Brain pericyte (primary cell): ENCODE data around the gene ANKRD55.
"Not testable (repeated sequence)": the region's sequence is repeated elsewhere in the genome, so short reads cannot be mapped to it uniquely, and the experiment has no call there.

Experiments used
- DNase-seq: peaks from one replicate; pipeline ENCODE4 v3.0.0-alpha.2; 2012; ENCODE audit warnings: low read depth, low spot score

The ANKRD55 gene

GRCh38 chr5:56233230-56233629 is at the start of gene ANKRD55:
ANKRD55 (minus strand) TSS chr5:56233330; CDS start chr5:56232913, 417 bp downstream.
- no peak for DNase-seq

DNA sequence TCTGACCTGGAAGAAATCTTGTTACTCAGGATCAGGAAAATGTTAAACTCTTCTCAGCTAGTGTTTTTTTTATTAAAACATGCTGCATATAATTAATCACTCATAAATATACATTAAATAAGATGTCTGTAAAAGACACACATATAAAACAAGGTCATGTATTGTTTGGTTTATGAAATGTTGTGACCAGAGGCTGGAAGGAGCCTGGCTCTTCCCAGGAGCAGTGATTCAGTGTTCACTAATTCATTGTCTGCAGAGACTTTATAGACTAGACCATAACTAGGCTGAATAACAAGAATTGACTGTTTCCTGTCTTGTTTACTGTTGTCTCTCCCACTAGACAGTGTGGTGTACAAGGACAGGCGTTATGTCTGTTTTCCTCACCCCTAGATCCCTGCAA is 49.1 kb upstream of the ANKRD55 start:
- DNase-seq = no peak

GRCh38 chr5:56281489-56282165 is 48.5 kb upstream of the ANKRD55 start:
- DNase-seq = no peak

GRCh38 chr5:56279979-56280378 is 46.8 kb upstream of the ANKRD55 start:
- DNase-seq = no peak

DNA sequence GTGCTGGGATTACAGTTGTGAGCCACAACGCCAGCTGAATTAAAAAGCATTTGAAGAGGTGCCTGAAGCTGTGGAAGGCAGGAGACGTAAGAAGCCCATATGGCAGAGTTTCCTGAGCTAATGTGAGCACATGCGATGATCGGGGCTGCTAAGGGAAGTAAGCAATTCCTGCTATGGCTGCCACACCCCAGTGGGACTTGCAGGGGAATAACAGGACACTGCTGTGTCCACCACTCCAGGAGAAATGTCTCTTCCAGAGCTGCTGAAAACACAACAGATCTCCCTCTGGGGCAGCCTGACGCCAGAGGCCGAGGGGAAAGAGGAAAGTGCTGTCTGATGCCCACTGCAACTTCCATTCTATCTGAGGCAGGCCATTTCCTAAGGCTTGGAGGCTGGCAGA is 46.2 kb upstream of the ANKRD55 start:
- DNase-seq = no peak

DNA sequence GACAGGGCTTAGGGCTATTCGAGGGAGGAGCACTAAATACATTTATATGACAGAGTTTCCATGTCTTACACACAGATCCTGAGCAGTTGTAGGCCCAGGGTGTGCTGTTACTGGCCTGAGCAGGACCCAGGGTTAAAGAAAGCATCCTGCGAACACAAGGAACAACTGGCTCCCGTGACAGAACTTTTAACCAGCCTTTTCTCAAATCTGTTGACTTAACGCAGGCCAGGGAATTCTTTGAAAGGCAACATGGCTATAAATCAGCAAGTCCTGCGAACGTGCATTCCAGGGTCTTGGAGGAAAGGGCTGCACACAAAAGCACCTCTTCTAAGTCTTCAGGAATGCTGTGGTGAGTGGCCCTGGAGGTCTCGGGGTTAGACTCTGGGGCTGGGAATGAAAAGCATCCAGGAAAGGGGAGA is 45.2 kb upstream of the ANKRD55 start:
- DNase-seq = no peak

GRCh38 chr5:56277573-56277972 is 44.4 kb upstream of the ANKRD55 start:
- DNase-seq = no peak

- no peak for DNase-seq
Observed at GRCh38 chr5:56273376-56273955, 40.3 kb upstream of the ANKRD55 start.

- no peak for DNase-seq
Observed at GRCh38 chr5:56272765-56273164, 39.6 kb upstream of the ANKRD55 start.

- peak; percentile 76 for DNase-seq
Observed at GRCh38 chr5:56270568-56271392, 37.6 kb upstream of the ANKRD55 start.

GRCh38 chr5:56270058-56270457 is 36.9 kb upstream of the ANKRD55 start:
- DNase-seq = no peak

- DNase-seq = no peak
Observed at GRCh38 chr5:56269216-56269927, 36.2 kb upstream of the ANKRD55 start.

GRCh38 chr5:56268707-56269106 is 35.6 kb upstream of the ANKRD55 start:
- DNase-seq = not testable (repeated sequence)

DNA sequence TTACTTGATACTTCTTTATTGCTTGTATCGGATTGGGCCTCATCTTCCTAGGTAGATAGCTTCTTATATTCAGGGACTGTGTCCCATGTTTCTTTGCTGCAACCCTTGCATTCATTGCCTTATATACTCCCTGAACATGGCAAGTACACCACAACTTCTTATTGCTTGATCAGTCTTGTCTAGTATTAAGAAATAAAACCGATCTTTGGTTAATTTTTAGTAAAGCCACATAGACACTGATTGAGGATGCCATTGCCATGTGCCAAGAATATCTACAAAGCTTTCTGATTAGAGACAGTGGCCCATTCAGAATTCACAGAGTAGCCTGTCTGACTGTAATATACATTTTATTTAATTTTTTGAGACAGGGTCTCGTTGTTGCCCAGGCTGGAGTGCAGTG is 34.7 kb upstream of the ANKRD55 start:
- DNase-seq = no peak

DNA sequence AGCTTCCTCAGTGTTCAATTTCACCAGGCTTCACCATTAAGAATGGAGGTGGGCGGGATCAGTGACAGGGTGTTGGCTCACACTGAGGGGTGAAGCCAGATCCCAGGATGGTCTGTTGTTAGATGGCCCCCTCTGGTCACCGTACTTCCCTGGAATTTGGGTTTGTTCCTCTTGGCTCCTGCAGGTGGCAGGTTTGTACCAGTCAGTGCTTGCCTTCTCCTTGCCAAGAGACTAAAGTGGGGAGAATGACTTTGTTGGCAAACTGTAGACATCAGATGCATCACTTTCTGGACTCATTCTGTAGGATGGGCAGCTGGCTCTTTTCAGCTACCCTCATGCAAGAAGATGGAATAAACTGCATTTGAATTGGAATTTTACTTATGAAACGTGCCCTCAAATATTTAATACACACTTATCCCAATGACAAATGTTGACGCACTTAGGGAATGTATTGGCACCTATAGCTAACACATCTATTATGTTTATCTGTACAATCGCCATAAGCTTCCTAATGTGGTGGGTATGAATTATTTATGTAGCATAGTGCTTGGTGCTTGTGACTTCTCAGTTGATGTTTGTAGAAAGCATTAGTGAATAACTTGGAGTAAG is 31.4 kb upstream of the ANKRD55 start:
- no peak for DNase-seq

DNA sequence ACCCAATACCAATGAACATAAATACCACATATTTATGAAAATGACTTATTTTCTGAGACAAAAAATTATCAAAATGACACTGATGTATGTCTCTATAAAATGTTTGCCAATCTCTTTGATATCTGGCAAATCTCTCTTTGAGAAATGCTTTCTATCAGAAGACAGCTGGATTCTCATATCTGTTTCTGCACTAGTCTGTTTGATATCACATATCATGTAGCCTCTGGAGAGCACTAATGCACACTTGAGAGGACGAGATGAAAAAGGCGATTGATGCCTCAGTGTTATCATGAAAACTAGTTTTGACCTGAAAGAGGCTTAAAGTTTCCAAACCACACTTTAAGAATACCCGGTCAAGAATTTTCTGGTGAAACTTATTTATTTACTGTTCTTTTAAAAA is 29.1 kb upstream of the ANKRD55 start:
- no peak for DNase-seq

DNA sequence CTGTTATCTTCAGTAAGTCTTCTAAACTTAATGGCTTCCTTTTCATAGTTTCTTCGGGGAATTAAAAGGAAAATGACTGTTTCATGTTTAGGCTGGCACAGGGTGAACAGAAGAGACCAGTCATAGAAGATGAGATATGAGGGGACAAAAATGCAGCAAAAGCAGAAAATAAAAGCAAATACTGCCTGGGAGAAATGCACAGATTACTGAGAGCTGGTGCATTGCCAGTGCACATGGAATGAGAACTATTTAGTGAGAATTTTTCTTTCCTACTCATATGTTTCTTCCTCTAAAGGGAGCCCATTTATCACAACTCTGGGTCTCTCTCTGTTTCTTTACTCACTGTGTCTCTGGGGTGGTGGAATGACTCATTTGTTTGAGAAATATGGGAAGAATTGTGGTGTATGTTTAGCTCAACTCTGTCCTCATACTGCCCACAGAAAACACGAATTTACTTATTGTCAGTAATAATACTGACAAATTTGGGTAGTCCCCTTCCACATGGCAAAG is 25.9 kb upstream of the ANKRD55 start:
- DNase-seq = peak; percentile 47

DNA sequence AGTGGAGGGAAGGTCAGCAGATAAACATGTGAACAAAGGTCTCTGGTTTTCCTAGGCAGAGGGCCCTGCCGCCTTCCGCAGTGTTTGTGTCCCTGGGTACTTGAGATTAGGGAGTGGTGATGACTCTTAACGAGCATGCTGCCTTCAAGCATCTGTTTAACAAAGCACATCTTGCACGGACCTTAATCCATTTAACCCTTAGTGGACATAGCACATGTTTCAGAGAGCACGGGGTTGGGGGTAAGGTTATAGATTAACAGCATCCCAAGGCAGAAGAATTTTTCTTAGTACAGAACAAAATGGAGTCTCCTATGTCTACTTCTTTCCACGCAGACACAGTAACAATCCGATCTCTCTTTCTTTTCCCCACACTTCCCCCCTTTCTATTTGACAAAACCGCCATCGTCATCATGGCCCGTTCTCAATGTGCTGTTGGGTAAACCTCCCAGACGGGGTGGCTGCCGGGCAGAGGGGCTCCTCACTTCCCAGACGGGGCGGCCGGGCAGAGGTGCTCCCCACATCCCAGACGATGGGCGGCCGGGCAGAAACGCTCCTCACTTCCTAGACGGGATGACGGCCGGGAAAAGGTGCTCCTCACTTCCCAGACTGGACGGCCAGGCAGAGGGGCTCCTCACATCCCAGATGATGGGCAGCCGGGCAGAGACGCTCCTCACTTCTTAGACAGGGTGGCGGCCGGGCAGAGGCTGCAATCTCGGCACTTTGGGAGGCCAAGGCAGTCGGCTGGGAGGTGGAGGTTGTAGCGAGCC is 24.8 kb upstream of the ANKRD55 start:
- not testable (repeated sequence) for DNase-seq

GRCh38 chr5:56257010-56257409 is 23.9 kb upstream of the ANKRD55 start:
- DNase-seq = no peak

DNA sequence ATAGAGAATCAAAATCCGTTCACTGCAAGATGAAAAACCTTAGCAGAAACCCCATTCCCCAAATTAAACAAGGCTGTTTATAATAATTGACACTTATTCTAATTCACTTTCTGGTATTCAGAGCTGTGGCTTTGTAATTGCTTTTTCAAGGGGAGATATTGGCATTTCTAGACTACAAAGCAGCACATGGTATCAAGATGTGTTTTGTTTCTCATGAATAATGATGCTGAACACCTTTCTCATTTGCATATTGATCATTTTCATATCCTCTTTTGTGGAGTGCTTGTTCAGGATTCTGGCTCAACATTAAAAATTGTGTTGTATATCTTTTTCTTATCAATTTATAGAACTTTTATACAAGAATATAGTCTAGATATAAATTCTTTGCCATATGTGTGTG is 22.4 kb upstream of the ANKRD55 start:
- DNase-seq = no peak

DNA sequence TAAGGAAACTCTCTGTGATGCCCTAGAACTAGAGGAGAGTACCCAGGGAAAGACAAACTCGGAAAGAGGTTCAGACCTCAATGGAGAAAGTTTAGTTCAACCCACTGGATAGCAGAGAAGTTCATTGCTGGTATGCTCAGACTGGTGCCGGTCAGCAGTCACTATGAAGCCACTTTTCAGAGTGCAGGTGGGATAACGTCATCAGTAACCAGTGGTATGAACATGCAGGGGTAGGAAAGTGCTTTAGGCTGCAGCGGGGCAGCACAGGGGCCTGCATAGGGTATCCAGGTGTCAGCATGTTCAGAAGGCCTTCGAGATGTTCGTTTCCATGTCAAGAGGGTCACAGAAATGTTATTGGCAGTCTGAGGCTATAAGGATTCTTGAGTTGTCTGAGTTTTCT is 20.8 kb upstream of the ANKRD55 start:
- DNase-seq = no peak
